Neuronal stem cell (in vitro differentiated cells): ENCODE measurements around the gene TAF4.
A peak's percentile ranks its signal among the peaks of the same experiment; 100 is the strongest.

Experiments used
- DNase-seq: peaks from one replicate; pipeline ENCODE4 v3.0.0-alpha.2; 2013; ENCODE audit warnings: low spot score
- H2AFZ ChIP-seq: one replicate; pipeline ENCODE4 v1.6.1; 2013; ENCODE audit warnings: mild to moderate bottlenecking, low read length, inconsistent platforms
- H2AK5ac ChIP-seq: 2 replicates; pipeline ENCODE4 v1.6.1; 2013; ENCODE audit warnings: low read depth, mild to moderate bottlenecking, inconsistent platforms, low read length, moderate library complexity, mixed read lengths
- H2BK120ac ChIP-seq: 2 replicates; pipeline ENCODE4 v1.6.1; 2013; ENCODE audit warnings: low read depth, mild to moderate bottlenecking, inconsistent platforms, low read length, moderate library complexity, mixed read lengths
- H2BK12ac ChIP-seq: one replicate; pipeline ENCODE4 v1.6.1; 2013; ENCODE audit warnings: low read length, inconsistent platforms
- H2BK15ac ChIP-seq: 2 replicates; pipeline ENCODE4 v1.6.1; 2013; ENCODE audit warnings: mild to moderate bottlenecking, low read length, inconsistent platforms, mixed read lengths
- H2BK5ac ChIP-seq: one replicate; pipeline ENCODE4 v1.6.1; 2013; ENCODE audit warnings: inconsistent platforms, mild to moderate bottlenecking, low read length, moderate library complexity
- H3K14ac ChIP-seq: one replicate; pipeline ENCODE4 v1.6.1; 2013; ENCODE audit warnings: low read length, inconsistent platforms
- H3K18ac ChIP-seq: 2 replicates; pipeline ENCODE4 v1.6.1; 2013; ENCODE audit warnings: low read length, inconsistent platforms
- H3K23ac ChIP-seq: 2 replicates; pipeline ENCODE4 v1.6.1; 2013; ENCODE audit warnings: low read depth, mild to moderate bottlenecking, mixed read lengths, low read length, inconsistent platforms; ENCODE audit not compliant: poor library complexity
- H3K27ac ChIP-seq: replicated peaks from 3 replicates; pipeline ENCODE4 v1.5.1; 2013; ENCODE audit warnings: low read length, inconsistent platforms
- H3K27me3 ChIP-seq, 3 experiments: 2 replicates each; pipeline ENCODE4 v1.6.1; 2013; ENCODE audit warnings: low read length in 3 of 3, mild to moderate bottlenecking in 2 of 3, inconsistent platforms in 1 of 3, low read depth in 1 of 3, mixed read lengths in 1 of 3, moderate library complexity in 1 of 3; ENCODE audit not compliant: control insufficient read depth in 3 of 3, insufficient read depth in 3 of 3
- H3K36me3 ChIP-seq, 2 donors: replicated peaks in 1 of 2; 2 replicates each; pipeline ENCODE4 v1.6.1; 2013; ENCODE audit warnings: low read length in 2 of 2; ENCODE audit not compliant: control insufficient read depth in 2 of 2, insufficient read depth in 2 of 2
- H3K4ac ChIP-seq: 2 replicates; pipeline ENCODE4 v1.6.1; 2013; ENCODE audit warnings: inconsistent platforms, mild to moderate bottlenecking, low read length, moderate library complexity
- H3K4me1 ChIP-seq, 2 donors: 1 replicate in 1 of 2; 2 replicates in 1 of 2; pipeline ENCODE4 v1.6.1; 2013; ENCODE audit warnings: low read length in 2 of 2, low read depth in 1 of 2; ENCODE audit not compliant: control insufficient read depth in 2 of 2, insufficient read depth in 1 of 2
- H3K4me2 ChIP-seq: one replicate; pipeline ENCODE4 v1.6.1; 2013; ENCODE audit warnings: mild to moderate bottlenecking, low read length, inconsistent platforms; ENCODE audit not compliant: insufficient read depth, poor library complexity, severe bottlenecking
- H3K4me3 ChIP-seq, 2 donors: 2 replicates each; pipeline ENCODE4 v1.5.1; 2013; ENCODE audit warnings: low read length in 2 of 2, mild to moderate bottlenecking in 2 of 2, inconsistent platforms in 1 of 2, moderate library complexity in 1 of 2
- H3K79me1 ChIP-seq: one replicate; pipeline ENCODE4 v1.6.1; 2013; ENCODE audit warnings: low read depth, mild to moderate bottlenecking, inconsistent platforms, low read length, moderate library complexity
- H3K9ac ChIP-seq: one replicate; pipeline ENCODE4 v1.6.1; 2013; ENCODE audit warnings: mild to moderate bottlenecking, low read depth, low read length, inconsistent platforms; ENCODE audit not compliant: poor library complexity
- H3K9me3 ChIP-seq, 2 donors: replicated peaks in 1 of 2; 2 replicates each; pipeline versions ENCODE3 to v1.6.1; 2013; ENCODE audit warnings: low read length in 2 of 2, mild to moderate bottlenecking in 2 of 2, inconsistent platforms in 1 of 2, low read depth in 1 of 2, mixed read lengths in 1 of 2, moderate library complexity in 1 of 2; ENCODE audit not compliant: control insufficient read depth in 2 of 2, insufficient read depth in 1 of 2
- H4K8ac ChIP-seq: one replicate; pipeline ENCODE4 v1.6.1; 2013; ENCODE audit warnings: low read depth, mild to moderate bottlenecking, inconsistent platforms, low read length, moderate library complexity
- H4K91ac ChIP-seq: one replicate; pipeline ENCODE4 v1.6.1; 2013; ENCODE audit warnings: low read length, low read depth, mild to moderate bottlenecking, inconsistent platforms; ENCODE audit not compliant: poor library complexity
- WGBS, 2 donors: extraction: QIAGEN DNeasy Blood & Tissue Kit; methylation state at CpG; one replicate each; pipeline ENCODE4 v1.1.7; 2013; ENCODE audit warnings: missing lambda C conversion rate in 2 of 2, mixed read lengths in 1 of 2; ENCODE audit not compliant: insufficient read length in 2 of 2, insufficient replicate concordance in 1 of 2; ENCODE audit errors: extremely low coverage in 2 of 2; 5-methylcytosine and 5-hydroxymethylcytosine counted together

TAF4 gene

DNA sequence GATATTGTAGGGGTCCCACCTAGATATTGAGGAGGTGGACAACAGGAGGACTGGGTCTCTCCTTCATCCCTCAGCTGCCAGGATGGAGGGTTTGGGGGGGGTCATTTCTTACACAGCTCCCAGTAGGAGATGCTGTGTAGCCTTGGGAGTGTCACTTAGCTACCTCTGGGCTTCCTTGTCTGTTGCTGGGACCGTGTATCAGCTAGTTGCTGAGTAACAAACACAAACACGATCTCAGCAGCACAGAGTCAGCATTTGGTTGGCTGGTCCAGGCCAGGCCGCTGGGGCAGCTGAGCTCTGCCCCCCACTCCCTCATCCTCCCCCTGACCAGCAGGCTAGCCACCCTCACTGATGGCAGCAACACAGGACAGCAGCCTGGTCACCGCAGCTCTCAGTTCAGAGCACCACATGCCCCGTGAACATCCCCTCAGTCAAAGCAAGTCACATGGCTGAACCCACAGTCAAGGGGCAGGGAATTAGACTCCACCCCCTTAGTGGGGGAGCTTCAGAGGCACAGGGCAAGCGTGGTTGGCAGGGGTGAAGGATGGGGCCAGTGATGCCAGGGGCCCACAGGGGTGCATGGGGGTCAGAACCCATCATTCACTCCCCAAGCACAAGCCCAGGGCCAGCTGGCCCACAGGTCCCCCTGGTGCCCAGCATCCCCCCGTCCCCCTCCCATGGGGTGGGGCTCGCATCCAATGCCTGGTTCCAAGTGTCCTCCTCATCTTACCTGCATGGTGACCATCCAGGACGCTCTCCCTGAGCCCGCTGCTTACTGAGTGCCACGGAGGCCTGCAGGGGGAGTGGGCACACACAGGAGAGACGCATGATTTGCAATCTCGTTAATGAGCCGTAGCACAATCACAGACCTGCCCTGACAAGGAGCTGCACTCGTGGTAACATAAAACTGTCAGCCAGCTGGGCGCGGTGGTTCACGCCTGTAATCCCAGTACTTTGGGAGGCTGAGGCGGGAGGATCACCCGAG is 112.4 kb downstream of the TAF4 start:
- H2AFZ ChIP-seq: no peak overlapping the region
- H3K23ac ChIP-seq: peak overlapping the region; percentile 16
- H3K4me3 ChIP-seq: no peak overlapping the region
- H3K27me3 ChIP-seq: no peaks in the 10 kb centered on the region
- no peak overlapping the region for H2AK5ac ChIP-seq
- H3K27ac ChIP-seq: no peak overlapping the region
- no peaks in the 10 kb centered on the region for H3K9me3 ChIP-seq
- no peak overlapping the region for H2BK5ac ChIP-seq
- no peaks in the 10 kb centered on the region for H3K79me1 ChIP-seq
- no peak overlapping the region for H3K4me2 ChIP-seq
- no peak overlapping the region for H3K4ac ChIP-seq
- H3K4me1 ChIP-seq: peaks cover 6 to 8% of the 10 kb centered on the region in 2 donors
- H2BK120ac ChIP-seq: no peak overlapping the region
- H3K9ac ChIP-seq: peak overlapping the region; percentile 63
- no peak overlapping the region for H4K91ac ChIP-seq
- no peak overlapping the region for H3K14ac ChIP-seq
- no peak for DNase-seq
- no peak overlapping the region for H4K8ac ChIP-seq
- no peaks in the 10 kb centered on the region for H3K36me3 ChIP-seq
- H2BK12ac ChIP-seq: no peak overlapping the region
- H2BK15ac ChIP-seq: no peak overlapping the region
- WGBS, 2 donors: no CpG with 5 or more reads among the region's 20 CpGs
- H3K18ac ChIP-seq: no peak overlapping the region

- Histone ChIP-seq H2AK5ac (no peak overlapping the region), H3K27ac (peak overlapping the region; percentile 49), H2BK5ac (no peak overlapping the region), H3K4ac (no peak overlapping the region), H3K4me1 (peaks cover 6 to 8% of the 10 kb centered on the region in 2 donors), H2BK12ac (no peak overlapping the region), H3K79me1 (no peaks in the 10 kb centered on the region), H3K18ac (no peak overlapping the region), H2BK15ac (no peak overlapping the region), H3K9me3 (no peaks in the 10 kb centered on the region), H3K4me3 (peak overlapping the region in 1 of 2 donors; percentile 20), H4K8ac (no peak overlapping the region), H2AFZ (no peak overlapping the region), H3K36me3 (no peaks in the 10 kb centered on the region), H3K14ac (no peak overlapping the region), H3K23ac (no peak overlapping the region), H2BK120ac (no peak overlapping the region), H3K27me3 (no peaks in the 10 kb centered on the region), H4K91ac (no peak overlapping the region), H3K4me2 (no peak overlapping the region), H3K9ac (no peak overlapping the region)
- WGBS, 2 donors: no CpG with 5 or more reads among the region's 22 CpGs
- DNase-seq: peak; percentile 78
These were observed 113.8 kb downstream of the TAF4 start for GRCh38 chr20:61951695-61952533.

DNA sequence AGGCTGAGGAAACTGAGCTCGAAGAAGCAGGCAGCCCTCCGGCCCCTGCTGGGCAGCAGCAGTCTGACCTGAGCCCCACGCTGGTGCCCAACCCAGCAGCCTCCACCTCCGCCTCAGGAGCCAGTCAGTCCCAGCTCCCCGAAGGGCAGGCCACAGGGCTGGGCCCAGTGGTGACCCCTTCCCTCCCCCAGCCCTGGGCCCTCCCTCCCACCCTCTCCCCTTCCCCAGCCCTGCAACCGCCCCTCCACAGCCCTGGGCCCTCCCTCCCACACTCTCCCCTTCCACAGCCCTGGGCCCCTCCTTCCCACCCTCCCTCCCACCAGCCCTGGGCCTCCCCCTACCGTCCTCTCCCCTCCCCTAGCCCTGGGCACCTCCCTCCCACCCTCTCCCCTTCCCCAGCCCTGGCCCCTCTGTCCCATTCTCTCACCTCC is 115.0 kb downstream of the TAF4 start:
- Histone ChIP-seq H4K8ac (no peak overlapping the region), H2BK12ac (no peak overlapping the region), H3K27ac (no peak overlapping the region), H2AFZ (no peak overlapping the region), H3K9ac (no peak overlapping the region), H3K23ac (no peak overlapping the region), H3K9me3 (no peaks in the 10 kb centered on the region), H3K36me3 (no peaks in the 10 kb centered on the region), H2BK120ac (no peak overlapping the region), H3K4me3 (peak overlapping the region in 1 of 2 donors; percentile 60), H2BK5ac (no peak overlapping the region), H3K4me2 (no peak overlapping the region), H3K27me3 (no peaks in the 10 kb centered on the region), H3K14ac (peak overlapping the region; percentile 71), H2AK5ac (no peak overlapping the region), H2BK15ac (no peak overlapping the region), H3K4me1 (peaks cover 6 to 8% of the 10 kb centered on the region in 2 donors), H3K18ac (no peak overlapping the region), H4K91ac (no peak overlapping the region), H3K79me1 (no peaks in the 10 kb centered on the region), H3K4ac (no peak overlapping the region)
- DNase-seq: no peak
- WGBS, 2 donors: no CpG with 5 or more reads among the region's 7 CpGs
